Mesenchymal stem cell (in vitro differentiated cells and primary cell): Measurements from ENCODE around the gene IRX5.
A peak's percentile ranks its signal among the peaks of the same experiment; 100 is the strongest.

ENCODE experiments used
- DNase-seq: peaks from one replicate; pipeline ENCODE4 v3.0.0-alpha.2; 2013
- H2AFZ ChIP-seq: one replicate; pipeline ENCODE4 v1.6.1; 2013; ENCODE audit warnings: low read depth, mild to moderate bottlenecking, control low read depth, inconsistent platforms, low read length, moderate library complexity
- H2AK5ac ChIP-seq: 2 replicates; pipeline ENCODE4 v1.6.1; 2013; ENCODE audit warnings: low read length, moderate library complexity, mild to moderate bottlenecking, inconsistent platforms; ENCODE audit not compliant: severe bottlenecking
- H2BK120ac ChIP-seq: one replicate; pipeline ENCODE4 v1.6.1; 2013; ENCODE audit warnings: low read depth, mild to moderate bottlenecking, inconsistent platforms, low read length, moderate library complexity
- H2BK12ac ChIP-seq, 2 experiments: one replicate each; pipeline ENCODE4 v1.6.1; 2013; ENCODE audit warnings: inconsistent platforms in 2 of 2, low read length in 2 of 2, mild to moderate bottlenecking in 2 of 2, moderate library complexity in 2 of 2, control low read depth in 1 of 2
- H2BK15ac ChIP-seq: one replicate; pipeline ENCODE4 v1.6.1; 2013; ENCODE audit warnings: mild to moderate bottlenecking, low read depth, inconsistent platforms; ENCODE audit not compliant: poor library complexity, severe bottlenecking
- H2BK5ac ChIP-seq: 2 replicates; pipeline ENCODE4 v1.6.1; 2013; ENCODE audit warnings: low read depth, mild to moderate bottlenecking, low read length, control low read depth, inconsistent platforms; ENCODE audit not compliant: poor library complexity, severe bottlenecking
- H3K14ac ChIP-seq, 2 experiments: one replicate each; pipeline ENCODE4 v1.6.1; 2013; ENCODE audit warnings: inconsistent platforms in 2 of 2, low read length in 2 of 2, control low read depth in 1 of 2, mild to moderate bottlenecking in 1 of 2, moderate library complexity in 1 of 2
- H3K18ac ChIP-seq, 2 experiments: one replicate each; pipeline ENCODE4 v1.6.1; 2013; ENCODE audit warnings: inconsistent platforms in 2 of 2, low read length in 2 of 2, control low read depth in 1 of 2, low read depth in 1 of 2, mild to moderate bottlenecking in 1 of 2
- H3K23ac ChIP-seq, 2 experiments: one replicate each; pipeline ENCODE4 v1.6.1; 2013; ENCODE audit warnings: inconsistent platforms in 2 of 2, low read length in 2 of 2, mild to moderate bottlenecking in 2 of 2, moderate library complexity in 2 of 2, control low read depth in 1 of 2
- H3K27ac ChIP-seq: 2 replicates; pipeline ENCODE4 v1.5.1; 2013; ENCODE audit warnings: mild to moderate bottlenecking, moderate library complexity, low read length, control low read depth, inconsistent platforms; ENCODE audit not compliant: poor library complexity, severe bottlenecking
- H3K27me3 ChIP-seq, 2 experiments: 2 replicates each; pipeline versions ENCODE4 v1.6.1 to v1.7.0; 2013; ENCODE audit warnings: low read length in 2 of 2, mild to moderate bottlenecking in 2 of 2, moderate library complexity in 2 of 2, control low read depth in 1 of 2, inconsistent platforms in 1 of 2; ENCODE audit not compliant: control insufficient read depth in 1 of 2, insufficient read depth in 1 of 2
- H3K36me3 ChIP-seq, 2 experiments: 2 replicates each; pipeline versions ENCODE4 v1.6.1 to v1.7.0; 2013; ENCODE audit warnings: low read length in 2 of 2, control low read depth in 1 of 2, inconsistent platforms in 1 of 2, low read depth in 1 of 2, mild to moderate bottlenecking in 1 of 2; ENCODE audit not compliant: insufficient read depth in 2 of 2, control insufficient read depth in 1 of 2
- H3K4ac ChIP-seq, 2 experiments: one replicate each; pipeline ENCODE4 v1.6.1; 2013; ENCODE audit warnings: inconsistent platforms in 2 of 2, low read length in 2 of 2, mild to moderate bottlenecking in 2 of 2, moderate library complexity in 2 of 2, control low read depth in 1 of 2, low read depth in 1 of 2
- H3K4me1 ChIP-seq: 2 replicates; pipeline ENCODE4 v1.6.1; 2013; ENCODE audit warnings: low read depth, low read length, control low read depth; ENCODE audit not compliant: control insufficient read depth, insufficient read depth
- H3K4me2 ChIP-seq: 2 replicates; pipeline ENCODE4 v1.6.1; 2013; ENCODE audit warnings: low read length, mild to moderate bottlenecking, inconsistent platforms; ENCODE audit not compliant: poor library complexity, severe bottlenecking
- H3K4me3 ChIP-seq, 2 experiments: 2 replicates each; pipeline versions ENCODE4 v1.5.1 to v1.7.0; 2013; ENCODE audit warnings: low read length in 2 of 2, mild to moderate bottlenecking in 2 of 2, control low read depth in 1 of 2, low read depth in 1 of 2; ENCODE audit not compliant: insufficient read depth in 1 of 2
- H3K79me1 ChIP-seq: replicated peaks from 2 replicates; pipeline ENCODE4 v1.6.1; 2013; ENCODE audit warnings: mild to moderate bottlenecking, control low read depth, low read length, inconsistent platforms; ENCODE audit not compliant: poor library complexity, severe bottlenecking
- H3K9ac ChIP-seq: 2 replicates; pipeline ENCODE4 v1.7.0; 2013; ENCODE audit warnings: mild to moderate bottlenecking, low read length, moderate library complexity
- H3K9me3 ChIP-seq: 2 replicates; pipeline ENCODE4 v1.7.0; 2013; ENCODE audit warnings: mild to moderate bottlenecking, low read length; ENCODE audit not compliant: control insufficient read depth
- H4K8ac ChIP-seq: one replicate; pipeline ENCODE4 v1.6.1; 2013; ENCODE audit warnings: inconsistent platforms, mild to moderate bottlenecking, low read length, moderate library complexity
- H4K91ac ChIP-seq: one replicate; pipeline ENCODE4 v1.6.1; 2013; ENCODE audit warnings: mild to moderate bottlenecking, low read length, inconsistent platforms
- whole genome bisulfite sequencing: methylation state at CpG from one replicate; pipeline ENCODE4 v1.1.7; 2013; ENCODE audit warnings: mixed read lengths; 5-methylcytosine and 5-hydroxymethylcytosine counted together

Gene IRX5

GRCh38 chr16:54936979-54937670 lies 6.5 kb downstream of the IRX5 start:
- 2% methylated on average over 39 of the region's 39 CpGs for WGBS
- H2BK12ac ChIP-seq, result no peak overlapping the region
- H3K9ac ChIP-seq, result peak overlapping the region; percentile 94
- H4K91ac ChIP-seq, result no peak overlapping the region
- no peak overlapping the region for H3K14ac ChIP-seq
- peaks cover 38% of the 10 kb centered on the region for H3K4me1 ChIP-seq
- H3K36me3 ChIP-seq, result peaks cover 3 to 14% of the 10 kb centered on the region in 2 experiments
- no peak overlapping the region for H2AK5ac ChIP-seq
- no peak overlapping the region for H4K8ac ChIP-seq
- H3K23ac ChIP-seq, result peak overlapping the region in 1 of 2 experiments; percentile 50
- H2AFZ ChIP-seq, result no peak overlapping the region
- no peak overlapping the region for H2BK120ac ChIP-seq
- peak; percentile 25 for DNase-seq
- no peaks in the 10 kb centered on the region for H3K9me3 ChIP-seq
- no peak overlapping the region for H3K27ac ChIP-seq
- H3K4ac ChIP-seq, result no peak overlapping the region
- H3K27me3 ChIP-seq, result peaks cover 6 to 67% of the 10 kb centered on the region in 2 experiments
- no peak overlapping the region for H3K18ac ChIP-seq
- H2BK15ac ChIP-seq, result no peak overlapping the region
- peak overlapping the region; percentile 23 to 81 for H3K4me3 ChIP-seq
- no peak overlapping the region for H2BK5ac ChIP-seq
- peaks cover 6% of the 10 kb centered on the region for H3K79me1 ChIP-seq
- peak overlapping the region; percentile 88 for H3K4me2 ChIP-seq

GRCh38 chr16:54937671-54938211 lies 7.1 kb downstream of the IRX5 start:
- H2BK12ac ChIP-seq, result no peak overlapping the region
- H3K27me3 ChIP-seq, result peaks cover 6 to 65% of the 10 kb centered on the region in 2 experiments
- no peak for DNase-seq
- no peak overlapping the region for H3K23ac ChIP-seq
- no peak overlapping the region for H3K18ac ChIP-seq
- no peak overlapping the region for H2BK5ac ChIP-seq
- H3K27ac ChIP-seq, result no peak overlapping the region
- H3K4me2 ChIP-seq, result peak overlapping the region; percentile 88
- H3K9me3 ChIP-seq, result no peaks in the 10 kb centered on the region
- H4K8ac ChIP-seq, result no peak overlapping the region
- H3K14ac ChIP-seq, result no peak overlapping the region
- H2BK15ac ChIP-seq, result no peak overlapping the region
- H3K79me1 ChIP-seq, result peaks cover 5% of the 10 kb centered on the region
- peaks cover 3 to 14% of the 10 kb centered on the region in 2 experiments for H3K36me3 ChIP-seq
- H3K4me3 ChIP-seq, result peak overlapping the region in 1 of 2 experiments; percentile 81
- 7% methylated on average over 30 of the region's 35 CpGs for WGBS
- peaks cover 32% of the 10 kb centered on the region for H3K4me1 ChIP-seq
- H2BK120ac ChIP-seq, result no peak overlapping the region
- H2AFZ ChIP-seq, result no peak overlapping the region
- no peak overlapping the region for H4K91ac ChIP-seq
- peak overlapping the region; percentile 94 for H3K9ac ChIP-seq
- H3K4ac ChIP-seq, result no peak overlapping the region
- H2AK5ac ChIP-seq, result no peak overlapping the region

GRCh38 chr16:54938212-54939028 lies 7.8 kb downstream of the IRX5 start:
- H2BK120ac ChIP-seq, result no peak overlapping the region
- peak overlapping the region in 1 of 2 experiments; percentile 81 for H3K4me3 ChIP-seq
- H3K18ac ChIP-seq, result no peak overlapping the region
- no peak overlapping the region for H3K14ac ChIP-seq
- H2AK5ac ChIP-seq, result no peak overlapping the region
- peak; percentile 53 for DNase-seq
- peaks cover 3 to 11% of the 10 kb centered on the region in 2 experiments for H3K36me3 ChIP-seq
- no peaks in the 10 kb centered on the region for H3K9me3 ChIP-seq
- H2AFZ ChIP-seq, result no peak overlapping the region
- H2BK12ac ChIP-seq, result no peak overlapping the region
- peaks cover 6 to 62% of the 10 kb centered on the region in 2 experiments for H3K27me3 ChIP-seq
- H3K23ac ChIP-seq, result no peak overlapping the region
- 5% methylated on average over 57 of the region's 59 CpGs for WGBS
- no peak overlapping the region for H3K4ac ChIP-seq
- H2BK5ac ChIP-seq, result no peak overlapping the region
- H3K27ac ChIP-seq, result no peak overlapping the region
- no peak overlapping the region for H3K4me2 ChIP-seq
- no peak overlapping the region for H4K8ac ChIP-seq
- H3K4me1 ChIP-seq, result peaks cover 25% of the 10 kb centered on the region
- peaks cover 5% of the 10 kb centered on the region for H3K79me1 ChIP-seq
- no peak overlapping the region for H2BK15ac ChIP-seq
- peak overlapping the region; percentile 94 for H3K9ac ChIP-seq
- no peak overlapping the region for H4K91ac ChIP-seq

- H3K23ac ChIP-seq, result no peak overlapping the region
- DNase-seq, result no peak
- 19% methylated on average over 14 of the region's 14 CpGs for WGBS
- H2AFZ ChIP-seq, result no peak overlapping the region
- no peak overlapping the region for H3K4ac ChIP-seq
- H3K27ac ChIP-seq, result no peak overlapping the region
- H4K8ac ChIP-seq, result no peak overlapping the region
- no peaks in the 10 kb centered on the region for H3K9me3 ChIP-seq
- no peak overlapping the region for H2BK5ac ChIP-seq
- H3K18ac ChIP-seq, result no peak overlapping the region
- no peak overlapping the region for H3K14ac ChIP-seq
- H3K79me1 ChIP-seq, result peaks cover 5% of the 10 kb centered on the region
- no peak overlapping the region for H2BK12ac ChIP-seq
- peaks cover 24% of the 10 kb centered on the region for H3K4me1 ChIP-seq
- H2BK120ac ChIP-seq, result no peak overlapping the region
- no peak overlapping the region for H3K4me2 ChIP-seq
- no peak overlapping the region for H2BK15ac ChIP-seq
- H3K27me3 ChIP-seq, result peaks cover 6 to 59% of the 10 kb centered on the region in 2 experiments
- H3K4me3 ChIP-seq, result peak overlapping the region in 1 of 2 experiments; percentile 81
- no peak overlapping the region for H4K91ac ChIP-seq
- H2AK5ac ChIP-seq, result no peak overlapping the region
- H3K9ac ChIP-seq, result peak overlapping the region; percentile 94
- peaks cover 3 to 8% of the 10 kb centered on the region in 2 experiments for H3K36me3 ChIP-seq
These were observed 8.3 kb downstream of the IRX5 start for GRCh38 chr16:54939029-54939346.
